IPS-18a (cell line): Measurements from ENCODE around the gene COMMD2.

Experiments used
- H3K27ac ChIP-seq: one replicate; pipeline ENCODE4 v1.5.1; 2013; ENCODE audit warnings: low read length
- H3K27me3 ChIP-seq: one replicate; pipeline ENCODE4 v1.6.1; 2013; ENCODE audit warnings: mild to moderate bottlenecking, low read length; ENCODE audit not compliant: control insufficient read depth, insufficient read depth
- H3K36me3 ChIP-seq: one replicate; pipeline ENCODE4 v1.6.1; 2013; ENCODE audit warnings: low read depth, low read length; ENCODE audit not compliant: control insufficient read depth
- H3K4me1 ChIP-seq: one replicate; pipeline ENCODE4 v1.6.1; 2013; ENCODE audit warnings: low read depth, low read length; ENCODE audit not compliant: control insufficient read depth
- H3K4me3 ChIP-seq: one replicate; pipeline ENCODE4 v1.5.1; 2013; ENCODE audit warnings: low read length
- H3K9ac ChIP-seq: one replicate; pipeline ENCODE4 v1.6.1; 2013; ENCODE audit warnings: mild to moderate bottlenecking, low read length, moderate library complexity
- H3K9me3 ChIP-seq: one replicate; pipeline ENCODE4 v1.6.1; 2013; ENCODE audit warnings: low read depth, low read length; ENCODE audit not compliant: control insufficient read depth

The COMMD2 gene

DNA sequence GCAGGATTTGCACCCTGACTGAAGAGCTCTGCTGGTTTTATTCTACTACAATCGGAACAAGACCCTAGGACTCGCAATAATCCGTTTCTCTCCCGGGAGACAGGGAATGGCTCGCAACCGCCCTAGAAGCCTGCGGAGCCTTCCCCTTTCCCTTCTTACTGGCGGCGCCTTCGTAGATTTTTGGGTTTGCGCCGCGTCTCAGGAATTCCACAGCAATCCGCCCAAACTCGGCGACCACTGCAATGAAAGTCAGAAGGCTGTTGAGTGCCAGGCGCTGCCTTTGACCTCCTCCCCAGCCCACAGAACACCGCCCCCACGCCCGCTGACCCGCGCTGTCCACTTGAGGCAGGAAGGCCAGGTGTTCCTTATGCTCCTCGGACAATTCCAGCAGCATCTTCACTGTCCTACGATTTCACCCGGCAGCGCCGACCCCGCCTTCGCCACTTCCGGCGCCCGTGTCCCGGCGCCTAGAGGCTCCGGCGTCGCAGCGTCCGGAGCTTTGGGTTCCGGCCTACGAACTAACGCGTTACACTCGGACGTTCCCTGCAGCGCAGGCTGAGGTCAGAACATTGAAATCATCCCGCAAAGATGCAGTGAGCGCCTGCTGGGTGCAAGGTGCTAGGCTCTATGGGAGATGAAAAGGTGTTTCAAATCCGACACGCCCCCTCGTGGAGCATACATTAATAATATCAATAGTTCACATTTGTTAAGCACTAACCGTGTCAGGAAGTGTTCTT lies at the start of gene COMMD2:
TSS of gene COMMD2 (minus strand) at position 439 of the 737 bp plus-strand sequence. CDS start at position 394, 45 bp downstream.
- peak within 1 kb of the TSS; percentile 98 for H3K4me3 ChIP-seq
- peak within 1 kb of the TSS; percentile 84 for H3K9ac ChIP-seq
- no peaks in the 10 kb centered on the region for H3K9me3 ChIP-seq
- H3K36me3 ChIP-seq, result peaks cover 25% of the 10 kb centered on the region
- H3K27me3 ChIP-seq, result no peaks in the 10 kb centered on the region
- H3K27ac ChIP-seq, result peak within 1 kb of the TSS; percentile 45
- peaks cover 2% of the 10 kb centered on the region for H3K4me1 ChIP-seq

DNA sequence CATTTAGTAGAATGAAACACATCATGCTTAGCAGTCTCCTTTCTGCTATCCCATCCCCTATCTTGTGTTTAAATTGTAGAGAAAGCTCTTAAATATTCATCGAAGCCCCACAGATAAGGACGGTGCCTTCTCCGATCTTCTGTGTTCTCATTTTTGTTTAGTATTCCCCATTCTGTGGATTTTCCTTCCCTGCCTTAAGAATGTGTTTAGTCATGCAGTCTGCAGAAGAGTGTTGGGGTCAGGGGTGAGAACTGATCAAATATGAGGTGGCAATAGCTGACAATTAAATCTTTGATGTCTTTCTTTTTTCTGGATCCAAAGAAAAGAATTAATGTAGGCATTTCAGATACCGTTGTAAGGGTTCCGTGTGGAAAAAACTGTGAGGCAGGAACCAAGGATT lies 49.4 kb upstream of the COMMD2 start:
- Histone ChIP-seq H3K4me1 (no peaks in the 10 kb centered on the region), H3K9me3 (no peaks in the 10 kb centered on the region), H3K36me3 (no peaks in the 10 kb centered on the region), H3K27me3 (no peaks in the 10 kb centered on the region), H3K27ac (no peak overlapping the region), H3K9ac (no peak overlapping the region), H3K4me3 (no peak overlapping the region)

DNA sequence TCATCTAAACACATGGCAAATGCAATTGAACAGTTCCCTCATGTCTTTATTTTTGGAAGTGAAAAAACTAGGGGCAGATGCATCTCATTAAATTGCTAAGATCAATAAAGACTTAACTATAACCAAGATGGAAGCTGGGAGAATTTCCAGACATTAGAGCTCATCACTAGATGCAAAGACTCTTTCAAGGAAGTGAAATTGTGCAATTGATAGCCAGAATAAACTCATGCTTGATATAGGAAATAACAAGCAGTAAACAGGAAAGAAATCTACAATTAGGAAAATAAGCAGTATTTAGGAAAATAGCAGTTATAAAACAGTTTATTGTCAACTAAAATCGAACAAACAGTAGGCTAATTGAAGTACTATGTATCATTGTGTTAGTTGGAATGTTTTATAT lies 48.9 kb upstream of the COMMD2 start:
- Histone ChIP-seq H3K9ac (no peak overlapping the region), H3K27me3 (no peaks in the 10 kb centered on the region), H3K36me3 (no peaks in the 10 kb centered on the region), H3K9me3 (no peaks in the 10 kb centered on the region), H3K27ac (no peak overlapping the region), H3K4me3 (no peak overlapping the region), H3K4me1 (no peaks in the 10 kb centered on the region)

DNA sequence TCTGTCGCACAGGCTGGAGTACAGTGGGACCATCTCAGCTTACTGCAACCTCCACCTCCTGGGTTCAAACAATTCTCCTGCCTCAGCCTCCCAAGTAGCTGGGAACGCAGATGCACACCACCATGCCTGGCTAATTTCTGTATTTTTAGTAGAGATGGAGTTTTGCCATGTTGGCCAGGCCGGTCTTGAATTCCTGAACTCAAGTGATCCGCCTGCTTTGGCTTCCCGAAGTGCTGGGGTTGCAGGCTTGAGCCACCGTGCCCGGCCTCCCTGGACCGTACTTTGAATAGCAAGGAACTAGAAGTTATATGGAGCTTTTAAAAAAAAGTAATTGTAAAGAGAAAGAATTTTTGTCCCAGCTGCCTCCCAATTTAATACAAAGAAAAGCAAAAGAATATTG lies 48.4 kb upstream of the COMMD2 start:
- H3K4me1 ChIP-seq, result no peaks in the 10 kb centered on the region
- H3K27ac ChIP-seq, result no peak overlapping the region
- H3K4me3 ChIP-seq, result no peak overlapping the region
- no peaks in the 10 kb centered on the region for H3K27me3 ChIP-seq
- H3K9ac ChIP-seq, result no peak overlapping the region
- no peaks in the 10 kb centered on the region for H3K9me3 ChIP-seq
- H3K36me3 ChIP-seq, result no peaks in the 10 kb centered on the region

DNA sequence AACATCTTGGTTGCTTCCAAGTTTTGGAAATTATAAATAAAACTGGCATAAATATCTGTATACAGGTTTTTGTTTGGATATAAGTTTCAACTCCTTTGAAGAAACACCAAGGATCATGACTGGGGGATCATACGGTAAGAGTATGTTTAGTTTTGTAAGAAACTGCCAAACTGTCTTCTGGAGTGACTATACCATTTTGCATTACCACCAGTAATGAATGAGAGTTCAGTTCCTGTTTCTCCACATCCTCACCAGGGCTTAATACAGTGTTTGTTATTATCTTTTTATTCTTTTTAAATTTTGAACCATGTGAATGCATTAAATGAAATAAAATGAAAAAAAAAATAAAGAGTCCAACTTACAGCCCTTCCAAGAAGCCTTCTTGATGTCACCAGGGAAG lies 43.7 kb upstream of the COMMD2 start:
- Histone ChIP-seq H3K9me3 (no peaks in the 10 kb centered on the region), H3K27ac (no peak overlapping the region), H3K27me3 (no peaks in the 10 kb centered on the region)

DNA sequence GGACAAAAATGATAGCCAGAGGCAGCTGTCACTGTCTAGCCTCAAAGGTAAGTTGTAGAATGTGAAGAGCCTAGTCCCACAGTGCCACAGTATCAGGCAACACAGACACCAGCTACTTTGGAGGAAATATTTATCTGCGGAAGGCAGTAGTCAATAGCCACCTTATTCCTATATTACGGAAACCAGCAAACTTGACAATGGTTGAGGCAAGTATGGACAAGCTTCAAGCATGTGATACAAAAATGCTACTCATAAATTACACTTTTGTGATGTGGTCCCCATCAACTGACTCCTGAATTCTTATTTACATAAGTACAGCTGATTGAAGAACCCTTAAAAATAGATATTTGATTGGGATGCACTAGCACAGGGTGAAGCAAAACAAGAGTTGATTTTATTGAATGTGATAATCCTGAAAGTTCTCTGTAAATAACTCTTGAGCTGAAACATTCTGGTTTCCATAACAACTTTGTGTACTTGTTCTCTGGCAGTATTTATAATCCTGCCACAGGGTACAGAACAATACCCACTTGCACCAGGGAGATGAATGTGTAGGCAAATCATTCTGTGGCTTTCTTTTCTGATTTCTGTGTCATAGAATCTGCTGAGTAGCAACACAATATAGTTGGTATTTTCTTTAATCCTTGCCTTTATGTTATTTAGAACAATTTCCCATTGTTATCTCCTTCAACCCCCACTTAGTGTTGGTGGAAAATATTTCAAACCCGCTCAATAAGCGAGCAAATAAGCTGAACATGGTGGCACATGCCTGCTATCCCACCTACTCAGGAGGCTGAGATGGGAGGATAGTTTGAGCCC lies 40.4 kb upstream of the COMMD2 start, which contains the start of gene ANKUB1:
TSS of gene ANKUB1 (minus strand) at position 103 of the 819 bp plus-strand sequence. CDS start 188 bp downstream, outside the sequence.
- Histone ChIP-seq H3K27ac (no peak within 1 kb of the TSS), H3K4me1 (no peaks in the 10 kb centered on the region), H3K9me3 (no peaks in the 10 kb centered on the region), H3K36me3 (no peaks in the 10 kb centered on the region), H3K9ac (no peak within 1 kb of the TSS), H3K27me3 (no peaks in the 10 kb centered on the region), H3K4me3 (no peak within 1 kb of the TSS)

More for the DNA sequence above, 43.7 kb upstream of the COMMD2 start:
- no peaks in the 10 kb centered on the region for H3K36me3 ChIP-seq
- H3K4me3 ChIP-seq, result no peak overlapping the region
- H3K9ac ChIP-seq, result no peak overlapping the region
- H3K4me1 ChIP-seq, result no peaks in the 10 kb centered on the region

DNA sequence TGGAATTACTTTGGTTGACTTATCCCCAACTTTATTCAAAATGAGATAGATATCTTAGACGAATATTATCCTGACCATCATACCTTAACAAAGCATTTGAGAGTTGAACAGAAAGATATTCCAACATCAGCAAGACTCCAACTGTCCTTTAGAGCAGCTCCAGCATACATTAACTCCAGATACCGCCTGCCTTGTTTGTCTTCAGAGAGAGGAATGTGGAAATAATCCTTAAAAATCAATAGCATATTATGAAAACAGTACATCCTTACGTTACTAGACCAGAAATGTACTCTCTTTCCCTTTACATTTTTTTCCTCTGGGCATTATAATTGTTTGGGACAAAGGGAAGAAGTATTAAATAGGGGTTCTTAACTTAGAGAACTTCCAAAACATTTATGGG lies 38.4 kb upstream of the COMMD2 start:
- no peaks in the 10 kb centered on the region for H3K9me3 ChIP-seq
- H3K9ac ChIP-seq, result no peak overlapping the region
- H3K4me3 ChIP-seq, result no peak overlapping the region
- no peak overlapping the region for H3K27ac ChIP-seq
- H3K36me3 ChIP-seq, result no peaks in the 10 kb centered on the region
- H3K4me1 ChIP-seq, result no peaks in the 10 kb centered on the region
- no peaks in the 10 kb centered on the region for H3K27me3 ChIP-seq

DNA sequence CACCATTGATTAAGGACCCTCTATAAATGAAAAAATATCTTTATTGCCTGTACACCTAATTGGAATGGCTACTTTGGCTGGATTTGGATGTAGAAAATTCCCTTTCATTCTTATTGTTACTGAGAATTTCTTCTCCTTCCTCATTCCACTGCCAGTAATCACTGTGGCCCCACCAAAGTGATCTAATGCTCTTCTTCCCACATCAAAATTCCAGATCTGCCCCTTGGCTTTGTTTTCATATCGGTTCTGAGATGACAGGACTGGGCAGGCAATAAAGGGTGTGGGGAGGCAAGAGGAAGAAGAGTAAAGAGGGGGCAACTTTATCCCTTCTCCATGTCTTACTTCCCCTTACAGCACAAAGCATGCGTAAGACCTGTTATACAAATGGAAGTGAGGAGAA lies 38.0 kb upstream of the COMMD2 start:
- Histone ChIP-seq H3K36me3 (no peaks in the 10 kb centered on the region), H3K4me3 (no peak overlapping the region), H3K27me3 (no peaks in the 10 kb centered on the region), H3K9me3 (no peaks in the 10 kb centered on the region), H3K9ac (no peak overlapping the region), H3K4me1 (no peaks in the 10 kb centered on the region), H3K27ac (no peak overlapping the region)

DNA sequence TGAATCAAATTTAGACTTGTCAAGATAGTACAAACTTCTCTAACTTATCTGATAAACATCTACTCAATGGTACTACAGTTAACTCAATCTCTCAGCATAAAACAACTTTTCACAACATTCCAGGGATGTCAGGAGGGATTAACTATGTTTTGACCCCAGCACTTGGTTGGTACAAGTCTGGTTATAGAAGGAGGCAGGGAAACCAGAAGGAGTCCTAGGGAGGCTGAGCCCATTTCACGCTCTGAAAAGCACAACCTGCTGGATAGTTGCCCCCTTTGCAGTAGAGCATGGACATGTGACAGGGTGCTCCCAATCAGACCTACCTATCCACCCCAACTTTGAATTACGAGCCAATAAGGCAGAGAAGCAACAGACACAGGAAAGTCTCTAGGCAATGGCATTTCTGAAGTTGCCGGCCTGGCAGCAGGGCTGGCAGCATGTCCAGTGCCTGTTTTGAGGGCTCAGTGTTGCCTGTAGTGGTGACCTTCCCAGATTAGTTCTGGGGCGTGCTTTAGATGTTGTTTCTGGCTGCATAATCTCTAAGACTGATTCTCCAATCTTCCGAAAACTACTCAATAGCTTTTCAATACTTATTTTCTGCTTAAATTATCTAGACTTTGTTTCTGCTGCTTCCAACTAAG lies 31.9 kb upstream of the COMMD2 start:
- H3K27ac ChIP-seq, result no peak overlapping the region
- no peaks in the 10 kb centered on the region for H3K9me3 ChIP-seq
- H3K4me3 ChIP-seq, result no peak overlapping the region
- H3K36me3 ChIP-seq, result no peaks in the 10 kb centered on the region
- H3K4me1 ChIP-seq, result no peaks in the 10 kb centered on the region
- H3K9ac ChIP-seq, result no peak overlapping the region
- no peaks in the 10 kb centered on the region for H3K27me3 ChIP-seq

DNA sequence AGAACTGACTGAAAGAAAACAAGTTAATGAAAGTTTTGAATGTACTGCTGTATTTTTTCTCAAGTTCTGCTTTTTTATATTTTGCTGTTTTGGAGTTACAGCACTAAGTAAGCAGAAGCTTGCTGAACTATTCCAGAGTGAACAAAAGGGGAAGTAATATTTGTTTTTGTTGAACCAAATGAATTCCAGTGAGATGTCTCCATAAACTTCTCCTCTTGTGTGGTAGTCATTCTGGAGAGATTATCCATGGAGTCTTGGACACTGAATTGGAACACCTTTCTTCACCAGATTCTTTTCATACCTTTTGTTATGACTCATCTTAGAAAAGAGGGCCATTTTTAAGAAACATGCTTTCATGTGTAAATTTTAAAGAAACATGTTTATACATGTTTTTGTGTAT lies 31.3 kb upstream of the COMMD2 start:
- no peaks in the 10 kb centered on the region for H3K27me3 ChIP-seq
- H3K36me3 ChIP-seq, result no peaks in the 10 kb centered on the region
- H3K9ac ChIP-seq, result no peak overlapping the region
- no peak overlapping the region for H3K4me3 ChIP-seq
- no peak overlapping the region for H3K27ac ChIP-seq
- no peaks in the 10 kb centered on the region for H3K4me1 ChIP-seq
- H3K9me3 ChIP-seq, result no peaks in the 10 kb centered on the region

DNA sequence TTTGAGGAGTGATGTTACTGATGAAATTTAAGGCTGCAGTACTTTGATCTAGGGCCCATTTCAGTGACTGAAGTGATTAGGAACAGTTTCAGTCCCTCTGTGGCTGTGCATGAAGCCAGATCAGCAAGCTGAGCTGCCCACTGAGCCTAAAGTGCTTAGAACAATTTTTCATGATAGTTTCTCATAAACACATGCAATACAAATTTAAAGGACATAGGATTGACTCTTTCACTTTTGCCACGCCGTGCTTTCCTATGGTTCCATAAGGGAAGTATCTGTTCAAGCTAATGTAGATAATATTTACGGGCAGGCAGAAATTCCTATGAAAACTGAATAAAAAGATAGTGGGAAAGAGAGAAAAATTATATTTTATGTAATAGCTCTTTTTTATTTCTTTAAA lies 29.5 kb upstream of the COMMD2 start:
- H3K4me1 ChIP-seq, result no peaks in the 10 kb centered on the region
- H3K9ac ChIP-seq, result no peak overlapping the region
- H3K27me3 ChIP-seq, result no peaks in the 10 kb centered on the region
- H3K27ac ChIP-seq, result no peak overlapping the region
- no peak overlapping the region for H3K4me3 ChIP-seq
- H3K36me3 ChIP-seq, result no peaks in the 10 kb centered on the region
- H3K9me3 ChIP-seq, result no peaks in the 10 kb centered on the region
